ENCODE results near the gene HTRA1. TPM values are rescaled to one million over a fixed set of nuclear protein-coding genes. Genes with fewer than 3 reads are reported as not detected.

The HTRA1 gene
- total and polyA plus RNA-seq, 9 of the 15 experiments (the other 6 are each of a cell fraction or from before 2014, with no cell fraction given), result 0.06 to 0.16 (median 0.13) TPM; not detected in 5

- TF ChIP-seq PRDM10 (IDR thresholded peaks at IDR 0.05; ENCODE audit: partially characterized antibody), result no peak
- TF ChIP-seq BCL6 (CRISPR knock-in tag; IDR thresholded peaks at IDR 0.05), result no peak
- no peak for TF ChIP-seq THAP12 (CRISPR knock-in tag; IDR thresholded peaks at IDR 0.05)
Measured at GRCh38 chr10:122532601-122533296, 71.4 kb downstream of the HTRA1 start (continued).

- no peak overlapping the region for H3K4me2 ChIP-seq (ENCODE audit: insufficient read depth, low read length)
- no peak overlapping the region for H2AFZ ChIP-seq (ENCODE audit: low read depth, low read length)
- in situ Hi-C loops (cut with MboI), result no loop called here
- intact Hi-C loops (cut with micrococcal nuclease), result no loop called here
- H3K79me2 ChIP-seq (ENCODE audit: control insufficient read depth, insufficient read depth, low read length), result no peaks in the 10 kb centered on the region
- H3K9ac ChIP-seq (ENCODE audit: insufficient read depth in 1 of 2, low read depth in 2 of 2, low read length in 2 of 2), result no peak overlapping the region
- no peak overlapping the region for H3K27ac ChIP-seq (ENCODE audit: extremely low read depth, low read depth, low read length)
- H3K36me3 ChIP-seq (ENCODE audit: control insufficient read depth, insufficient read depth, low read length), result no peaks in the 10 kb centered on the region
- no peaks in the 10 kb centered on the region for H3K4me1 ChIP-seq (replicated peaks in 1 of 2; ENCODE audit: control insufficient read depth in 2 of 2, insufficient read depth in 2 of 2, low read length in 2 of 2)
- TF ChIP-seq POLR2AphosphoS5 (IDR thresholded peaks at IDR 0.05; ENCODE audit: control insufficient read depth, insufficient read depth, low read depth, low read length) (no peak), RBM34 (IDR thresholded peaks at IDR 0.05; ENCODE audit: borderline replicate concordance, insufficient read depth, low read length) (no peak), GATAD2B (IDR thresholded peaks at IDR 0.05; ENCODE audit: borderline replicate concordance) (no peak), IFI16 (CRISPR knock-in tag; IDR thresholded peaks at IDR 0.05) (no peak), NONO (IDR thresholded peaks at IDR 0.05; ENCODE audit: low read depth in 2 of 2, low read length in 1 of 2) (no peak)
- no peak for FAIRE-seq
- no TSS peak for BruUV-seq (replicated peaks)
- POLR2A ChIA-PET, result no interaction called here
- no peaks in the 10 kb centered on the region for H3K9me1 ChIP-seq (ENCODE audit: control insufficient read depth, insufficient read depth, low read length)
- no peak overlapping the region for H3K4me3 ChIP-seq
- no peak for ATAC-seq
- CTCF ChIA-PET (ENCODE audit: low intra/inter-chr PET ratio), result no interaction called here
- no peaks in the 10 kb centered on the region for H4K20me1 ChIP-seq (replicated peaks; ENCODE audit: control insufficient read depth, insufficient read depth, low read length)
- WGBS (ENCODE audit: insufficient coverage, low coverage, missing lambda C conversion rate), result 4% methylated on average over 2 of the region's 2 CpGs
- DNase-seq (ENCODE audit: extremely low read depth in 1 of 4, low spot score in 3 of 4), result no peak
- H3K27me3 ChIP-seq (ENCODE audit: control insufficient read depth in 2 of 2, insufficient read depth in 2 of 2, low read length in 2 of 2), result no peaks in the 10 kb centered on the region
- H3K9me3 ChIP-seq (replicated peaks; ENCODE audit: control insufficient read depth, insufficient read depth, low read depth, low read length), result no peaks in the 10 kb centered on the region
Measured at GRCh38 chr10:122537545-122537944, 76.2 kb downstream of the HTRA1 start.

Measured in K562 (cell line).